Measurements from ENCODE around the gene TAPT1. TPM values are rescaled to one million over a fixed set of nuclear protein-coding genes. Genes with fewer than 3 reads are reported as not detected.

Gene TAPT1
- polyA plus RNA-seq, 1 of the 3 experiments (the other 2 are of a cell fraction) = 6.2 TPM

DNA sequence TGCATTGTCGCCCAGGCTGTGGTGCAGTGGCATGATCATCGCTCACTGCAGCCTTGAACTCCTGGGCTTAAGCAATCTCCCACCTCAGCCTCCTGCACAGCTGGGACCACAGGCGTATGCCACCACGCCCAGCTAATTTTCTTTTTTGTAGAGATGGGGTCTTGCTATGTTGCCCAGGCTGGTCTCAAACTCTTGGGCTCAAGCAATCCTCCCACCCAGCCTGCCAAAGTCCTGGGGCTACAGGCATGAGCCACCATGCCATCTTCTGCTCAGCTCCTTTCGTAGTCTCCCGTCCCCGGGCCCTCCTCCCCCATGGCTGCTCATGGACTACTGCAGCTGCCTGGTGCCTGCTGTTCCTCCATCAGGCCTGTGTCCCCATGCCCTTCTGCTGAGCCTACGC, 58.1 kb downstream of the TAPT1 start:
- Histone ChIP-seq H4K20me1 (ENCODE audit: insufficient read depth) (no peaks in the 10 kb centered on the region), H3K4me1 (ENCODE audit: control insufficient read depth in 1 of 2, insufficient read depth in 2 of 2, low read depth in 1 of 2, low read length in 1 of 2) (no peaks in the 10 kb centered on the region), H3F3A (replicated peaks; ENCODE audit: insufficient read depth) (no peaks in the 10 kb centered on the region), H3K79me2 (ENCODE audit: insufficient read depth) (no peaks in the 10 kb centered on the region), H3K36me3 (replicated peaks in 1 of 2; ENCODE audit: control insufficient read depth in 1 of 2, insufficient read depth in 2 of 2, low read length in 1 of 2) (peaks cover 21 to 42% of the 10 kb centered on the region in 2 experiments), H3K9ac (no peak overlapping the region), H3K9me2 (no peaks in the 10 kb centered on the region), H3K27me3 (ENCODE audit: insufficient read depth) (no peaks in the 10 kb centered on the region), H3K9me3 (no peaks in the 10 kb centered on the region), H2AFZ (ENCODE audit: low read depth) (no peak overlapping the region), H3K4me3 (ENCODE audit: low read depth in 2 of 2, low read length in 1 of 2) (no peak overlapping the region), H3K4me2 (no peak overlapping the region), H3K27ac (ENCODE audit: low read depth in 2 of 2, low read length in 1 of 2) (no peak overlapping the region)
- ChIA-PET CTCF (no interaction called here), POLR2A (no interaction called here)
- TF ChIP-seq FOXM1 (IDR thresholded peaks at IDR 0.05; ENCODE audit: low read depth) (no peak), MXI1 (IDR thresholded peaks at IDR 0.05; ENCODE audit: low read depth, low read length) (no peak), SIN3A (IDR thresholded peaks at IDR 0.05; ENCODE audit: borderline replicate concordance, low read depth, low read length) (no peak), POLR2AphosphoS5 (IDR thresholded peaks at IDR 0.05; ENCODE audit: low read depth, low read length) (no peak), EZH2phosphoT487 (IDR thresholded peaks at IDR 0.05; ENCODE audit: borderline replicate concordance, low read depth) (no peak), CHD2 (IDR thresholded peaks at IDR 0.05; ENCODE audit: low read length, partially characterized antibody) (no peak), FOSL2 (IDR thresholded peaks at IDR 0.05; ENCODE audit: borderline replicate concordance, low read depth) (no peak), NFIC (IDR thresholded peaks at IDR 0.05; ENCODE audit: borderline replicate concordance) (no peak), RFX5 (IDR thresholded peaks at IDR 0.05; ENCODE audit: low read length) (no peak), SMC3 (IDR thresholded peaks at IDR 0.05; ENCODE audit: low read depth, low read length) (no peak), RXRA (IDR thresholded peaks at IDR 0.05; ENCODE audit: borderline replicate concordance, low read depth) (no peak), NRF1 (IDR thresholded peaks at IDR 0.05; ENCODE audit: low read depth, low read length) (no peak), TCF12 (IDR thresholded peaks at IDR 0.05) (no peak)
- TF ChIP-seq, protein P1, sequence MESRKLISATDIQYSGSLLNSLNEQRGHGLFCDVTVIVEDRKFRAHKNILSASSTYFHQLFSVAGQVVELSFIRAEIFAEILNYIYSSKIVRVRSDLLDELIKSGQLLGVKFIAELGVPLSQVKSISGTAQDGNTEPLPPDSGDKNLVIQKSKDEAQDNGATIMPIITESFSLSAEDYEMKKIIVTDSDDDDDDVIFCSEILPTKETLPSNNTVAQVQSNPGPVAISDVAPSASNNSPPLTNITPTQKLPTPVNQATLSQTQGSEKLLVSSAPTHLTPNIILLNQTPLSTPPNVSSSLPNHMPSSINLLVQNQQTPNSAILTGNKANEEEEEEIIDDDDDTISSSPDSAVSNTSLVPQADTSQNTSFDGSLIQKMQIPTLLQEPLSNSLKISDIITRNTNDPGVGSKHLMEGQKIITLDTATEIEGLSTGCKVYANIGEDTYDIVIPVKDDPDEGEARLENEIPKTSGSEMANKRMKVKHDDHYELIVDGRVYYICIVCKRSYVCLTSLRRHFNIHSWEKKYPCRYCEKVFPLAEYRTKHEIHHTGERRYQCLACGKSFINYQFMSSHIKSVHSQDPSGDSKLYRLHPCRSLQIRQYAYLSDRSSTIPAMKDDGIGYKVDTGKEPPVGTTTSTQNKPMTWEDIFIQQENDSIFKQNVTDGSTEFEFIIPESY (IDR thresholded peaks at IDR 0.05; ENCODE audit: borderline replicate concordance, low read depth) = no peak
- TF ChIP-seq, protein P2, sequence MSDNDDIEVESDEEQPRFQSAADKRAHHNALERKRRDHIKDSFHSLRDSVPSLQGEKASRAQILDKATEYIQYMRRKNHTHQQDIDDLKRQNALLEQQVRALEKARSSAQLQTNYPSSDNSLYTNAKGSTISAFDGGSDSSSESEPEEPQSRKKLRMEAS (IDR thresholded peaks at IDR 0.05; ENCODE audit: low read depth) = no peak
- TF ChIP-seq, protein P3, sequence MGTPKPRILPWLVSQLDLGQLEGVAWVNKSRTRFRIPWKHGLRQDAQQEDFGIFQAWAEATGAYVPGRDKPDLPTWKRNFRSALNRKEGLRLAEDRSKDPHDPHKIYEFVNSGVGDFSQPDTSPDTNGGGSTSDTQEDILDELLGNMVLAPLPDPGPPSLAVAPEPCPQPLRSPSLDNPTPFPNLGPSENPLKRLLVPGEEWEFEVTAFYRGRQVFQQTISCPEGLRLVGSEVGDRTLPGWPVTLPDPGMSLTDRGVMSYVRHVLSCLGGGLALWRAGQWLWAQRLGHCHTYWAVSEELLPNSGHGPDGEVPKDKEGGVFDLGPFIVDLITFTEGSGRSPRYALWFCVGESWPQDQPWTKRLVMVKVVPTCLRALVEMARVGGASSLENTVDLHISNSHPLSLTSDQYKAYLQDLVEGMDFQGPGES (IDR thresholded peaks at IDR 0.05; ENCODE audit: low read depth, low read length) = no peak
- TF ChIP-seq, protein P4, sequence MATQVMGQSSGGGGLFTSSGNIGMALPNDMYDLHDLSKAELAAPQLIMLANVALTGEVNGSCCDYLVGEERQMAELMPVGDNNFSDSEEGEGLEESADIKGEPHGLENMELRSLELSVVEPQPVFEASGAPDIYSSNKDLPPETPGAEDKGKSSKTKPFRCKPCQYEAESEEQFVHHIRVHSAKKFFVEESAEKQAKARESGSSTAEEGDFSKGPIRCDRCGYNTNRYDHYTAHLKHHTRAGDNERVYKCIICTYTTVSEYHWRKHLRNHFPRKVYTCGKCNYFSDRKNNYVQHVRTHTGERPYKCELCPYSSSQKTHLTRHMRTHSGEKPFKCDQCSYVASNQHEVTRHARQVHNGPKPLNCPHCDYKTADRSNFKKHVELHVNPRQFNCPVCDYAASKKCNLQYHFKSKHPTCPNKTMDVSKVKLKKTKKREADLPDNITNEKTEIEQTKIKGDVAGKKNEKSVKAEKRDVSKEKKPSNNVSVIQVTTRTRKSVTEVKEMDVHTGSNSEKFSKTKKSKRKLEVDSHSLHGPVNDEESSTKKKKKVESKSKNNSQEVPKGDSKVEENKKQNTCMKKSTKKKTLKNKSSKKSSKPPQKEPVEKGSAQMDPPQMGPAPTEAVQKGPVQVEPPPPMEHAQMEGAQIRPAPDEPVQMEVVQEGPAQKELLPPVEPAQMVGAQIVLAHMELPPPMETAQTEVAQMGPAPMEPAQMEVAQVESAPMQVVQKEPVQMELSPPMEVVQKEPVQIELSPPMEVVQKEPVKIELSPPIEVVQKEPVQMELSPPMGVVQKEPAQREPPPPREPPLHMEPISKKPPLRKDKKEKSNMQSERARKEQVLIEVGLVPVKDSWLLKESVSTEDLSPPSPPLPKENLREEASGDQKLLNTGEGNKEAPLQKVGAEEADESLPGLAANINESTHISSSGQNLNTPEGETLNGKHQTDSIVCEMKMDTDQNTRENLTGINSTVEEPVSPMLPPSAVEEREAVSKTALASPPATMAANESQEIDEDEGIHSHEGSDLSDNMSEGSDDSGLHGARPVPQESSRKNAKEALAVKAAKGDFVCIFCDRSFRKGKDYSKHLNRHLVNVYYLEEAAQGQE (IDR thresholded peaks at IDR 0.05; ENCODE audit: low read depth, low read length) = no peak
- TF ChIP-seq, protein P5, sequence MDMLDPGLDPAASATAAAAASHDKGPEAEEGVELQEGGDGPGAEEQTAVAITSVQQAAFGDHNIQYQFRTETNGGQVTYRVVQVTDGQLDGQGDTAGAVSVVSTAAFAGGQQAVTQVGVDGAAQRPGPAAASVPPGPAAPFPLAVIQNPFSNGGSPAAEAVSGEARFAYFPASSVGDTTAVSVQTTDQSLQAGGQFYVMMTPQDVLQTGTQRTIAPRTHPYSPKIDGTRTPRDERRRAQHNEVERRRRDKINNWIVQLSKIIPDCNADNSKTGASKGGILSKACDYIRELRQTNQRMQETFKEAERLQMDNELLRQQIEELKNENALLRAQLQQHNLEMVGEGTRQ (IDR thresholded peaks at IDR 0.05; ENCODE audit: borderline replicate concordance, low read depth, low read length) = no peak
- 96% methylated on average over 7 of the region's 8 CpGs for WGBS (ENCODE audit: low lambda C conversion rate)
- no peak for DNase-seq
